Left lung (tissue), 10 donors: Measurements from ENCODE around the gene HINT2. TPM values are rescaled to one million over a fixed set of nuclear protein-coding genes. Genes with fewer than 3 reads are reported as not detected.

Experiments used
- ATAC-seq: fragments of 200-7000 bp; cut with Tn5 transposase; one replicate; pipeline ENCODE4 v1.9.1; 2020; ENCODE audit warnings: moderate library complexity
- DNase-seq, 4 donors: peaks; one replicate each; pipeline ENCODE4 v3.0.0-alpha.2; 2013 to 2020
- H3K27ac ChIP-seq, 2 donors: fragments of 200-600 bp; sonication (generic) in 1 of 2; one replicate each; pipeline versions ENCODE4 v1.5.0 to v1.8.0; 2020 to 2021
- H3K27me3 ChIP-seq, 2 donors: fragments of 200-600 bp; sonication (generic) in 1 of 2; one replicate each; pipeline versions ENCODE4 v1.5.0 to v1.8.0; 2020 to 2021
- H3K36me3 ChIP-seq, 2 donors: fragments of 200-600 bp; sonication (generic) in 1 of 2; one replicate each; pipeline versions ENCODE4 v1.5.0 to v1.8.0; 2020 to 2021
- H3K4me1 ChIP-seq, 2 donors: fragments of 200-600 bp; one replicate each; pipeline ENCODE4 v1.8.0; 2021
- H3K4me3 ChIP-seq, 2 donors: fragments of 200-600 bp; sonication (generic) in 1 of 2; one replicate each; pipeline versions ENCODE4 v1.5.0 to v1.8.0; 2020 to 2021; ENCODE audit warnings: mild to moderate bottlenecking in 1 of 2
- H3K9me3 ChIP-seq, 2 donors: fragments of 200-600 bp; sonication (generic) in 1 of 2; one replicate each; pipeline versions ENCODE4 v1.5.0 to v1.8.0; 2020 to 2021
- CTCF ChIP-seq, 2 donors: fragments of 200-600 bp; sonication (generic) in 1 of 2; IDR thresholded peaks; one replicate each; pipeline versions ENCODE4 v1.5.0 to v1.8.0; 2021; ENCODE audit warnings: antibody characterized with exemption in 2 of 2
- intact Hi-C, 2 donors: fragments of 100-400 bp; cut with DNase I; formaldehyde crosslinking; loops; one replicate each; pipeline versions ENCODE4 v1.11.2 to v1.14.2; 2022
- polyA plus RNA-seq, 6 donors: library from polyadenylated mRNA; unstranded; fragments of 120-200 nt; gene quantifications; one replicate each; pipeline ENCODE4 v1.2.1, GENCODE V29; 2013; ENCODE audit not compliant: insufficient read length in 6 of 6
- total RNA-seq, 2 donors: library from RNA; stranded (reverse); fragmentation: NEBNext Ultra II Directional; extraction: Animal tissue kit (Norgen Biotek cat#: 25700); gene quantifications; one replicate each; pipeline ENCODE4 v1.2.1, GENCODE V29; 2021
- donor health status: DM: no; HTN: yes; CAD: no.
- donor health status: DM: no; HTN: no; CAD: no.

HINT2 gene
- total and polyA plus RNA-seq, 8 donors, result 26.3 to 45.3 (median 32.9) TPM

DNA sequence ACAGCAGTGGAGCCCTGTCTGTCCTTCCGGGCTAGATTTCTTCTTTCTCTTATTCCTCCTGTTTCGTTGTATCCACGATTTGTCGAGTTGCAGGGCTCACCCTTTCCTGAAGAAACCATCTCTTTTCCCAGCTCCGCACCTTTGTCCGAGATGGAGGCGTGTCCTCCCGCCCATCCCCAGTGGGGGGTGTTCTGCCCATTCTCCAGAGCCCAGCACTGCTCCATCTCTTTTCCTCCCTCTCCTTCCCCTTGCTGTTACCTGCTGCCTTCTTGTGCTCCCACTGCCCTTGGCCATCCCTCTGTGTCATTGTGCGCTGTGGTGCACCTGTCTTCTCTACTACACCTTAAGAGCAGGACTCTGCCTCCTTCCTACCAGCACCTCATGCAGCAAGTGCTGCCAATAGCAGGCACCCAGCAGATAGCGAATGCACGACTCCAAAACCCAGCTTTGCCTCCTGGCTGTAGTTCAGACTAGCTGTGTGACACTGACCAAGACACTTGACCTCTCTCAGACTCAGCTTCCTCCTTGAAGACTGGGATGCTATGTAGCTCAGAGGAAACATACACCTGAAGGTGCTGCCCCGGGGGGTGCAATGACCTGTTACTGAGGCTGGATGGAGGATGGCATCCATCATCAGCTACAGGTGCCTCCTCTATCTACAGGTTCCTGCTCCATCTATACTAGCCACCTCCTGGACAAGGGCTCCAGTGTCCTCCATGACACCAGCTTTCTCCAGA is 46.5 kb upstream of the HINT2 start:
- H3K36me3 ChIP-seq, result no peaks in the 10 kb centered on the region
- no peak for TF ChIP-seq CTCF (IDR thresholded peaks at IDR 0.05)
- DNase-seq, result no peak
- no peak for ATAC-seq
- no peak overlapping the region for H3K27ac ChIP-seq
- intact Hi-C loops, result no loop called here
- no peaks in the 10 kb centered on the region for H3K4me1 ChIP-seq
- H3K27me3 ChIP-seq, result peaks cover 0 to 63% of the 10 kb centered on the region in 2 donors
- H3K9me3 ChIP-seq, result no peaks in the 10 kb centered on the region
- no peak overlapping the region for H3K4me3 ChIP-seq

GRCh38 chr9:35859990-35860339 is 45.1 kb upstream of the HINT2 start:
- no peaks in the 10 kb centered on the region for H3K36me3 ChIP-seq
- H3K4me1 ChIP-seq, result no peaks in the 10 kb centered on the region
- H3K27ac ChIP-seq, result no peak overlapping the region
- intact Hi-C loops, result no loop called here
- H3K27me3 ChIP-seq, result peaks cover 0 to 61% of the 10 kb centered on the region in 2 donors
- H3K9me3 ChIP-seq, result no peaks in the 10 kb centered on the region
- DNase-seq (no peak), ATAC-seq (no peak)
- H3K4me3 ChIP-seq, result no peak overlapping the region
- TF ChIP-seq CTCF (IDR thresholded peaks at IDR 0.05), result no peak

- Histone ChIP-seq H3K36me3 (no peaks in the 10 kb centered on the region), H3K4me3 (no peak overlapping the region), H3K4me1 (no peaks in the 10 kb centered on the region), H3K27me3 (peaks cover 0 to 61% of the 10 kb centered on the region in 2 donors), H3K27ac (no peak overlapping the region), H3K9me3 (no peaks in the 10 kb centered on the region)
- intact Hi-C loops, result no loop called here
- peak; percentile 31 for ATAC-seq
- no peak for TF ChIP-seq CTCF (IDR thresholded peaks at IDR 0.05)
- peak in 1 of 4 donors; percentile 12 for DNase-seq
Measured at GRCh38 chr9:35859310-35859989, 44.6 kb upstream of the HINT2 start.

GRCh38 chr9:35858458-35858857 is 43.6 kb upstream of the HINT2 start:
- intact Hi-C loops, result no loop called here
- Histone ChIP-seq H3K27me3 (peaks cover 0 to 61% of the 10 kb centered on the region in 2 donors), H3K27ac (no peak overlapping the region), H3K4me3 (no peak overlapping the region), H3K9me3 (no peaks in the 10 kb centered on the region), H3K36me3 (no peaks in the 10 kb centered on the region), H3K4me1 (no peaks in the 10 kb centered on the region)
- ATAC-seq, result no peak
- TF ChIP-seq CTCF (IDR thresholded peaks at IDR 0.05), result no peak
- no peak for DNase-seq

DNA sequence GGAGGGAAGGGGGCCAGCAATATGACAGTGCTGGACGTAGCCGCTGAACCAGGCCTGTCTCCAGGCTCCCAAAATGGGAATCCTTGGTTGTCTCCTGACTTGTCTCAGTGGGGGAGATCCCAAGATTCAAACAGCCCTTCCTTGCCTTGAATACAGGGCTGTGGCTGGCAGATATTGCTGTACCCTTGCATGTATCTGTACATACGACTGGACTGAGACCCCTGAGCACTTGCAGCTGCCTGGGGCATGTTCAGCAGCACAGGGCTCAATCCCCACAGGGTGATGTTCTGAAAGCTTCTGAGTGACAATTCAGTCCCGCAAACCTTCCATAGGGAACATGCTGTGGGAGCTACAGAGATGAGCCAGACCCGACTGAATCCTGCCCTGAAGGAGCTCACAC is 42.0 kb upstream of the HINT2 start:
- Histone ChIP-seq H3K4me3 (no peak overlapping the region), H3K4me1 (no peaks in the 10 kb centered on the region), H3K27me3 (peaks cover 0 to 62% of the 10 kb centered on the region in 2 donors), H3K36me3 (no peaks in the 10 kb centered on the region), H3K9me3 (no peaks in the 10 kb centered on the region), H3K27ac (no peak overlapping the region)
- no peak for TF ChIP-seq CTCF (IDR thresholded peaks at IDR 0.05)
- ATAC-seq, result no peak
- DNase-seq, result no peak
- intact Hi-C loops, result no loop called here
